Mucosa of descending colon (tissue), 3 donors: ENCODE data around the gene ADCY1. TPM values are rescaled to one million over a fixed set of nuclear protein-coding genes. Genes with fewer than 3 reads are reported as not detected.

ENCODE experiments used
- ATAC-seq: fragments of 200-7000 bp; cut with Tn5 transposase; one replicate; pipeline ENCODE4 v1.9.1; 2020; ENCODE audit warnings: mild to moderate bottlenecking, moderate library complexity
- DNase-seq, 3 donors: peaks; one replicate each; pipeline ENCODE4 v3.0.0-alpha.2; 2020
- H3K36me3 ChIP-seq: fragments of 200-600 bp; one replicate; pipeline ENCODE4 v1.8.0; 2021; ENCODE audit warnings: low read depth, mild to moderate bottlenecking
- H3K4me1 ChIP-seq: fragments of 200-600 bp; one replicate; pipeline ENCODE4 v1.8.0; 2021; ENCODE audit warnings: low read depth, mild to moderate bottlenecking
- H3K4me3 ChIP-seq: fragments of 200-600 bp; one replicate; pipeline ENCODE4 v1.8.0; 2021; ENCODE audit warnings: mild to moderate bottlenecking
- H3K9me3 ChIP-seq: fragments of 200-600 bp; one replicate; pipeline ENCODE4 v1.8.0; 2021; ENCODE audit warnings: mild to moderate bottlenecking
- intact Hi-C, 2 donors: fragments of 100-400 bp; cut with DNase I in 1 of 2; cut with micrococcal nuclease in 1 of 2; formaldehyde crosslinking; loops; one replicate each; pipeline versions ENCODE4 v1.11.0 to v1.11.1; 2022; cut with DNase I, micrococcal nuclease
- total RNA-seq, 3 donors: library from RNA; stranded (reverse); fragmentation: NEBNext Ultra II Directional in 2 of 3; extraction: Animal tissue kit (Norgen Biotek cat#: 25700) in 2 of 3; gene quantifications; one replicate each; pipeline versions ENCODE4 v1.2.1 to v1.2.4, GENCODE V29; 2021 to 2023
- TF ChIP-seq, protein P1 (sequence below): fragments of 200-600 bp; IDR thresholded peaks from one replicate; pipeline ENCODE4 v1.8.0; 2022; ENCODE audit warnings: antibody characterized with exemption, mild to moderate bottlenecking
- donor health status: DM: no; HTN: no; CAD: no; lungs with moderate emphysema.
- donor health status: DM: no; HTN: no; CAD: no.
- donor health status: DM: no; HTN: yes; CAD: no.

The ADCY1 gene
- total RNA-seq, 3 donors from 2014 or later, result 0.55 to 0.94 (median 0.76) TPM

DNA sequence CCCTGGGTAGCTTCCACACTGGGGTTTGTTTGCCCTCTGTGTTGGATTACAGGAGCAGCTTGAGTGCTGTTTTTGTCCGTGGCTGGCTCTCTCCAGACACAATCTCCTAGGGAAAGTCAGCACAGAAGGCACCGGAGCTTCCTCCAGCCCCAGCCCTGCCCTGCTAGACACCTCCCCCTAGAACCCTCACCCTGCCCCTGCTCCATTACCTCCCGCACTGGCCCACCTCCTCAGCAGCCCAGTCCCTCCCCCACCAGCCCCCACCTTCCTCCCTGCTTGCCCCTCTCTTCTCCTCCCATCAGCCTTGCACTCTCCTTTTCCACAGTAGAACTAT, 130.5 kb downstream of the ADCY1 start:
- no peak for ATAC-seq
- no peaks in the 10 kb centered on the region for H3K4me1 ChIP-seq
- TF ChIP-seq, protein P1, sequence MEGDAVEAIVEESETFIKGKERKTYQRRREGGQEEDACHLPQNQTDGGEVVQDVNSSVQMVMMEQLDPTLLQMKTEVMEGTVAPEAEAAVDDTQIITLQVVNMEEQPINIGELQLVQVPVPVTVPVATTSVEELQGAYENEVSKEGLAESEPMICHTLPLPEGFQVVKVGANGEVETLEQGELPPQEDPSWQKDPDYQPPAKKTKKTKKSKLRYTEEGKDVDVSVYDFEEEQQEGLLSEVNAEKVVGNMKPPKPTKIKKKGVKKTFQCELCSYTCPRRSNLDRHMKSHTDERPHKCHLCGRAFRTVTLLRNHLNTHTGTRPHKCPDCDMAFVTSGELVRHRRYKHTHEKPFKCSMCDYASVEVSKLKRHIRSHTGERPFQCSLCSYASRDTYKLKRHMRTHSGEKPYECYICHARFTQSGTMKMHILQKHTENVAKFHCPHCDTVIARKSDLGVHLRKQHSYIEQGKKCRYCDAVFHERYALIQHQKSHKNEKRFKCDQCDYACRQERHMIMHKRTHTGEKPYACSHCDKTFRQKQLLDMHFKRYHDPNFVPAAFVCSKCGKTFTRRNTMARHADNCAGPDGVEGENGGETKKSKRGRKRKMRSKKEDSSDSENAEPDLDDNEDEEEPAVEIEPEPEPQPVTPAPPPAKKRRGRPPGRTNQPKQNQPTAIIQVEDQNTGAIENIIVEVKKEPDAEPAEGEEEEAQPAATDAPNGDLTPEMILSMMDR, result no peak
- no peaks in the 10 kb centered on the region for H3K36me3 ChIP-seq
- no peaks in the 10 kb centered on the region for H3K9me3 ChIP-seq
- intact Hi-C loops, result no loop called here
- DNase-seq, result no peak
- H3K4me3 ChIP-seq, result no peak overlapping the region

DNA sequence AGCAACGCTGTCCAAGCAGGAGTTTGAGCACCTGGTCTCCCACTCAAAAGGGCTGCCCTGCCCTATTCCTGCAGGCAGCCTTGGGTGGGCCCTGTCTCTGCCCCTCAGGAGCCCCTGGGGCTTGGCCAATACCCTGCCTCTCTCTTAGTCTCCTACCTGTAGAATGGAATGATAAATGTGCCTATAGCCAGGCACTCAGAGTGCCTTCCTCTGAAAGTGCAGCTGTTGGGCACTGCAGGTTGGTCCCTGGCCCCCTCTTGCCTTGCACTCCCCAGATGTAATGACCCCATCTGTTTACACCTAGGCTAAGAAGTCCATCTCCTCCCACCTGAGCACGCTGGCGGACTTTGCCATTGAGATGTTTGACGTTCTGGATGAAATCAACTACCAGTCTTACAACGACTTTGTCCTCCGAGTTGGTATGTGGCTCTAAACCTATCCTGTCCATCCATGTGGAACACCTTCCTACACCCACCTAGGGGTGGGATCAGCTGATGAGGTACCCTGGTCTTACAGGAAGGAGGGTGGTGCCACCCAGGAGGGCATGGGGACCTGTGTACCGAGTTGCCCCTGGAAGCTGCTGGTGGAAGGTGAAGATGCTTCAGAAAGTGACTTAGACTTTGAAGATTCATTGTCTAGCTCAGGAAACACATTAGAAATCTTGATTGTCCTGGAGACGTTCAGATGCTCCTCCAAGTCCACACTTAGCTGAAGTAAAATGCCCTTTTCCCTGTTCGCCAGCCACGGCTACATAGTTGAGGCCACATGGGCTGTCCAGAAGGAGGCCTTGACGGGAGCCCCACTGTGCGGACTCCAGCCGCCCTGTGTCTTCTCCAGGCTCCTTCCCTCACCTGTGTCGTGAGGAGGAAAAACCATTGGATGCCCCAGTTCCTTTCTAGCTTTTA, 134.1 kb downstream of the ADCY1 start:
- Histone ChIP-seq H3K36me3 (no peaks in the 10 kb centered on the region), H3K4me1 (no peaks in the 10 kb centered on the region), H3K9me3 (no peaks in the 10 kb centered on the region), H3K4me3 (no peak overlapping the region)
- DNase-seq, result no peak
- intact Hi-C loops, result no loop called here
- TF ChIP-seq, protein P1, result no peak
- no peak for ATAC-seq

DNA sequence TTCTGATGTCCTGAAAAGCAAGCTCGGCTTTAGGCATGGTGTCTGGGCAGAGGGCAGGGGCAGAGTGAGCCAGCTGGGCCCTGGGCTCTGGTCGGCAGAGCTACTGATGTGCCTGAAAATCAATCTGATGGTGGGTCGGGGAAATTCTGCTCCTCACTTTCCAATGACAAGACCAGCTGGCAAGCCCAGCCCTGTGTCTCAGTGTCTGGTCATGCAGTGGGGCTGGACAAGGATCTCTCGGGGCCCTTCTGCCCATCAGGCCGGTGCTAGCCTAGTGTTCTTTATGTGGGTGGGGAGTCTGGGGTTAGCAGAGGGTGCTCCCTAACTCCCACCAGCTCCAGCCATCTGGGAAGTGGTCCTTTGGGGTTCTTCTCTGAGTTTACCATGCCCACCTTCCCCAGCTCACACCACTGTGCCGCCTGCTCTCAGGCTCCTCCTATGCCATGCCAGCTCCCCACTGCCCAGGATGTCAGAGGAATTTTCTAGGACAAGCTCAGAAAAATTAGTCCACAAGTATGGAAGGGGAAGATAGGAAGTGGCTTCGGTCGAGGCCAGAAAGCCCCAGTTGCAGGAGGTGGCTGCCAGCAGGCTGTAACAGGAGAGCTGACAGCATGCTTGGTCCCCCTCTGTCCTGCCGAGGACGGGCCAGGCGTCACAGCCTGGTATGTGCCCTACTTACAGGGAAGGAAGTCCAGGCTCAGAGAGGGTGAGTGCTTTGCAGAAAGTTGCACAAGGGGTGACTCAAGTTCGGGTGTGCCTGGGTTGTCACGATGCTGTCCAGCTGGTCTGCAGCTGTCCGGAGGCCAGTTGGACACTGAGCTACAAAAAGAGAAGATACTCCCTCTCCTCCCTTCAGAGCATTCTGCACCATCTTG, 135.2 kb downstream of the ADCY1 start:
- Histone ChIP-seq H3K36me3 (no peaks in the 10 kb centered on the region), H3K9me3 (no peaks in the 10 kb centered on the region), H3K4me1 (no peaks in the 10 kb centered on the region), H3K4me3 (no peak overlapping the region)
- intact Hi-C loops, result no loop called here
- ATAC-seq (peak; percentile 49), DNase-seq (peak in 1 of 3 donors; percentile 12)
- TF ChIP-seq, protein P1, result no peak

DNA sequence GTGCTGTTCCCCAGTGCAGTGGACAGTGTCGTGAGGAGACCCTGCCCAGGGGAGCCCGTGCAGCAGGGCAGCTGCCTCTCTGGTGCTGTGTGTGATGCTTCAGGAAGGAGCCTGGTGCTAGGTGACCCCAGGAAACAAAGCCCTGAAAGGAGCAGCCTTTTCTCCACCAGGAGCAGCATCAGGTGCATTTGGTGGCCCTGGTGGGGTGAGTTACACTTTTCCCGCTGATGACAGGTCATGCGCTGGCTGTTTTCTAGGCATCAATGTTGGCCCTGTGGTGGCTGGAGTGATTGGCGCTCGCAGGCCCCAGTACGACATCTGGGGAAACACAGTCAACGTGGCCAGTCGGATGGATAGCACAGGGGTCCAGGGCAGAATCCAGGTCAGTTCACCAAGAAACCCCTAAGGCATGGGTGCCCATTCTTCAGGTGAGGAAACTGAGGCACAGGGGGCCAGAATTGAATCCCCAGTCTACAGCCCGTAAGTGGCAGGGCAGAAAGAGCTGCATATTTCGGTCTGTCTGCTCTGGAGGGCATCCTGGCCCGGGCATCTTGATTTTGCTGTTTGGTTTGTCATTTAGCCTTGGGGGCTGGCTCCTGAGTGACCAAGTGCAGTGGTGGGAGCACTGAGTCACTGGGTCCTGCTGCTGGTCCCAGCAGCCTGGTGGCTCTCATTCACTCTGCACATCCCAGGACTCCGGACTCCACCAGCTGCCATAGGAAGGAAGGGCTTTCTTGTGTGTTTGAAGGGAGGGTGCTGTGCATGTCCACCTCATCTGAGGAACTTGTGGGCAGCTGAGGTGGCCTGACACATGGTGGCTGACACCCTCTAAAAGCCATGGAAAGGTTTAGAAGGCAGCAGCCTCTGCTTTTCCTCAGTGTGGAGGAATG, 136.3 kb downstream of the ADCY1 start:
- no peak for DNase-seq
- TF ChIP-seq, protein P1, result no peak
- Histone ChIP-seq H3K36me3 (no peaks in the 10 kb centered on the region), H3K4me3 (no peak overlapping the region), H3K9me3 (no peaks in the 10 kb centered on the region), H3K4me1 (no peaks in the 10 kb centered on the region)
- no peak for ATAC-seq
- intact Hi-C loops, result no loop called here

DNA sequence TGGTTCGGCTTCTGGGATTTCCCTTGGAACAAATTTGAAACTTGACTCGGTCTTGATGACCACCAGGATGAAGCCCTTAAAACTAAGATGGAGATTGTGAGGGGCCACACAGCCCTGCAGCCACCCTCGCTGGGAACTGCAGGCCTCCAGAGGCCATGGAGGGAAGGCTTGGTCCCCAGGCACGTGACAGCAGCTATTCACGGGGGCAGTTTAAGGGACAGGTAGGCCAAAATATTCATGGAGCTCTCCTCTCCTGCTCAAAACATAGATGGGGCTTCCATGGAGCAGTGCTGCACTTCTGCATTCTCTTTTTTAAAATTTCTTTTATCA, 137.0 kb downstream of the ADCY1 start:
- DNase-seq (no peak), ATAC-seq (no peak)
- no peak overlapping the region for H3K4me3 ChIP-seq
- no peaks in the 10 kb centered on the region for H3K4me1 ChIP-seq
- TF ChIP-seq, protein P1, result no peak
- H3K9me3 ChIP-seq, result no peaks in the 10 kb centered on the region
- intact Hi-C loops, result no loop called here
- H3K36me3 ChIP-seq, result no peaks in the 10 kb centered on the region
